Osteoblast (primary cell): Measurements from ENCODE around the gene DCAF17. TPM values are rescaled to one million over a fixed set of nuclear protein-coding genes. Genes with fewer than 3 reads are reported as not detected.
A peak's percentile ranks its signal among the peaks of the same experiment; 100 is the strongest.

Experiments
- DNase-seq: peaks from one replicate; pipeline ENCODE4 v3.0.0; 2011; ENCODE audit warnings: low spot score, mixed read lengths; ENCODE audit not compliant: insufficient read length; ENCODE audit errors: missing footprints
- H2AFZ ChIP-seq: 2 replicates; pipeline ENCODE4 v1.6.0; 2011; ENCODE audit warnings: mild to moderate bottlenecking, low read length
- H3K27ac ChIP-seq: 2 replicates; pipeline ENCODE4 v1.5.1; 2011; ENCODE audit warnings: mild to moderate bottlenecking, low read depth, low read length, moderate library complexity
- H3K27me3 ChIP-seq: 2 replicates; pipeline ENCODE4 v1.6.0; 2012; ENCODE audit warnings: mild to moderate bottlenecking, control low read depth, inconsistent platforms, low read length, moderate library complexity; ENCODE audit not compliant: insufficient read depth
- H3K36me3 ChIP-seq: 2 replicates; pipeline ENCODE4 v1.5.1; 2011; ENCODE audit warnings: mild to moderate bottlenecking, low read length, control low read depth, moderate library complexity; ENCODE audit not compliant: insufficient read depth
- H3K4me1 ChIP-seq: 2 replicates; pipeline ENCODE4 v1.5.1; 2011; ENCODE audit warnings: mild to moderate bottlenecking, low read length, control low read depth, moderate library complexity; ENCODE audit not compliant: insufficient read depth
- H3K4me2 ChIP-seq: 2 replicates; pipeline ENCODE4 v1.6.0; 2011; ENCODE audit warnings: mild to moderate bottlenecking, low read length; ENCODE audit not compliant: insufficient read depth
- H3K4me3 ChIP-seq: fragments of 200-600 bp; sonication (generic); 3 replicates; pipeline ENCODE4 v1.5.1; 2012; ENCODE audit warnings: mild to moderate bottlenecking, low read length, inconsistent platforms; ENCODE audit not compliant: insufficient read depth
- H3K79me2 ChIP-seq: 2 replicates; pipeline ENCODE4 v1.6.0; 2012; ENCODE audit warnings: mild to moderate bottlenecking, low read length, control low read depth, inconsistent platforms; ENCODE audit not compliant: insufficient read depth
- H3K9me3 ChIP-seq: 2 replicates; pipeline ENCODE4 v1.5.1; 2011; ENCODE audit warnings: low read depth, low read length, control low read depth
- H4K20me1 ChIP-seq: 2 replicates; pipeline ENCODE4 v1.6.0; 2012; ENCODE audit warnings: mild to moderate bottlenecking, low read length, control low read depth; ENCODE audit not compliant: insufficient read depth
- total RNA-seq: library from RNA; depleted of rRNA; stranded (reverse); fragments of >200 nt; gene quantifications from 2 replicates; pipeline ENCODE4 v1.2.3, GENCODE V29; 2012
- TF ChIP-seq, protein P1 (sequence below): IDR thresholded peaks from 2 replicates; pipeline ENCODE4 v1.5.1; 2011; ENCODE audit warnings: mild to moderate bottlenecking, low read depth, low read length, moderate library complexity; ENCODE audit errors: extremely low read depth

Gene DCAF17
- total RNA-seq: 32.6 and 37.7 TPM in 2 replicates

DNA sequence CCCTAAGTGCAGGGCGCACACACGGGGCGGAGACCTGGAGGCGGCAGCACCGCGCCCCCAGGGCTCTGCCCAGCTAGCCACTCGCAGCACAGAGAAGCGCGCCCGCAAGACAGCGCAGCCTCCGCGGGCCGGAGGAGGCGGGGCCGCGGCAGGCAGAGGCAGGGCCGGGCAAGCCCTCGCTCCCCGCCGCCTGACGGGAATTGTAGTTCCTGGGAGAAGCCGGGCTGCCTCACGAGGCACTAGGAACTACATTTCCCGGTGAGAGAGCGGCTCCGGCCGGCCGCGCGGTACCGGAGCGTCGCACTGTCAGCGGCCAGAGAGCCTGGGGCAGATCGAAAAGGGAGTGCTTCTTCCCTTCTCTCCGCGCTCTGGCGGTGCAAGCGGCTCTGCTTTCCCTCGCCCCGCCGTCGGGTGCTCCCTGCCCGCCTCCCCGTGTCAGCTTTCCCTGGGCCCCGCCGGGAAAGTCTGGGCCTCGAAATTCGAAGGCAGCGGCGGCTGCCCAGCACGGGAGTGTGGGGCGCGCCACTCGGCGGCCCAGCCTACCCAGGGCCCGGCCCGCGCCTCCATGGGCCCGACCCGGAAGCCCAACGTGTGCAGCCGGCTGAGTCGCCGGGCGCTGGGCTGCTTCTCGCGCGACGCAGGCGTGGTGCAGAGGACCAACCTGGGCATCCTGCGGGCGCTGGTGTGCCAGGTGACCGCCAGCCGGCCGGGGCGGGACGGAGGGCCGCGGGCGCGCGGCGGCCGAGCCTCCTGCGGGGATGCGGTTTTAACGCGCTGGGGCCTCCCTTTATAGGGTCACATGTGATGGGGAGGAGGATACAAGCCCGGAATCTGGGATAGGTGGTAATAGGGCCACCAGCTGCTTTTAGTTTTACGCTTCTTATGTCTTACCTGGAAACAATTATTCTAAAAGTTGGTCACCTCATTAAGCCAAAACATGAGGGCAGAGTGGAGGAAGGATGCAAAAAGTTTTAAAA is at the start of gene DCAF17:
DCAF17 (plus strand) TSS at position 214 of the 977 bp plus-strand sequence; CDS start at position 566, 352 bp downstream.
- peak within 1 kb of the TSS; percentile 99 for H3K4me2 ChIP-seq
- peak within 1 kb of the TSS; percentile 99 for H2AFZ ChIP-seq
- peaks cover 24% of the 10 kb centered on the region for H3K36me3 ChIP-seq
- H3K9me3 ChIP-seq: peaks cover 2% of the 10 kb centered on the region
- TF ChIP-seq, protein P1, sequence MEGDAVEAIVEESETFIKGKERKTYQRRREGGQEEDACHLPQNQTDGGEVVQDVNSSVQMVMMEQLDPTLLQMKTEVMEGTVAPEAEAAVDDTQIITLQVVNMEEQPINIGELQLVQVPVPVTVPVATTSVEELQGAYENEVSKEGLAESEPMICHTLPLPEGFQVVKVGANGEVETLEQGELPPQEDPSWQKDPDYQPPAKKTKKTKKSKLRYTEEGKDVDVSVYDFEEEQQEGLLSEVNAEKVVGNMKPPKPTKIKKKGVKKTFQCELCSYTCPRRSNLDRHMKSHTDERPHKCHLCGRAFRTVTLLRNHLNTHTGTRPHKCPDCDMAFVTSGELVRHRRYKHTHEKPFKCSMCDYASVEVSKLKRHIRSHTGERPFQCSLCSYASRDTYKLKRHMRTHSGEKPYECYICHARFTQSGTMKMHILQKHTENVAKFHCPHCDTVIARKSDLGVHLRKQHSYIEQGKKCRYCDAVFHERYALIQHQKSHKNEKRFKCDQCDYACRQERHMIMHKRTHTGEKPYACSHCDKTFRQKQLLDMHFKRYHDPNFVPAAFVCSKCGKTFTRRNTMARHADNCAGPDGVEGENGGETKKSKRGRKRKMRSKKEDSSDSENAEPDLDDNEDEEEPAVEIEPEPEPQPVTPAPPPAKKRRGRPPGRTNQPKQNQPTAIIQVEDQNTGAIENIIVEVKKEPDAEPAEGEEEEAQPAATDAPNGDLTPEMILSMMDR: no peak
- peaks cover 49% of the 10 kb centered on the region for H3K79me2 ChIP-seq
- no peaks in the 10 kb centered on the region for H4K20me1 ChIP-seq
- peak within 1 kb of the TSS; percentile 97 for H3K4me3 ChIP-seq
- peak; percentile 99 for DNase-seq
- H3K27me3 ChIP-seq: no peaks in the 10 kb centered on the region
- H3K27ac ChIP-seq: peak within 1 kb of the TSS; percentile 80
- H3K4me1 ChIP-seq: peaks cover 6% of the 10 kb centered on the region

DNA sequence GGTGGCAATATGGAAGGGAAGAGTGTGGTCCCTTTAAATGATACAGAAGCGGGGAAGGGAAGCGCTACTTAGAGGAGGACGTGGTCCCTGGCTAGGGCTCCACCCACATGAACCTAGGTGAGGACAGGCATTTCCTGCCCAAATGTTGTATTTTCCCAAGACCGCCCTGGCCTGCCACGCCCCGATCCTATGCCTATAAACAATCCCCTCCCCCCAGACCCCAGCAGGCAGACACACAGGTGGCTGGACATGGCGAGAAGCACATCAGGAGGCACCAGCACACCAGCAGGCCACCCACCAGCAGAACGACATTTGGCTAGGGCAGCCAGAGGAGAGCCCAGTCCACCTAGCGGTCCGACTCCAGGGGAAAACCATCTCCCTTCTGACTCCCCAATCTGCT is 47.4 kb upstream of the DCAF17 start:
- no peak for DNase-seq
- TF ChIP-seq, protein P1: no peak
- H3K4me1 ChIP-seq: peaks cover 17% of the 10 kb centered on the region
- H3K36me3 ChIP-seq: no peaks in the 10 kb centered on the region
- no peak overlapping the region for H3K4me3 ChIP-seq
- no peaks in the 10 kb centered on the region for H3K27me3 ChIP-seq
- no peak overlapping the region for H3K27ac ChIP-seq
- no peaks in the 10 kb centered on the region for H3K79me2 ChIP-seq
- no peaks in the 10 kb centered on the region for H3K9me3 ChIP-seq
- no peak overlapping the region for H2AFZ ChIP-seq
- no peak overlapping the region for H3K4me2 ChIP-seq
- H4K20me1 ChIP-seq: no peaks in the 10 kb centered on the region

DNA sequence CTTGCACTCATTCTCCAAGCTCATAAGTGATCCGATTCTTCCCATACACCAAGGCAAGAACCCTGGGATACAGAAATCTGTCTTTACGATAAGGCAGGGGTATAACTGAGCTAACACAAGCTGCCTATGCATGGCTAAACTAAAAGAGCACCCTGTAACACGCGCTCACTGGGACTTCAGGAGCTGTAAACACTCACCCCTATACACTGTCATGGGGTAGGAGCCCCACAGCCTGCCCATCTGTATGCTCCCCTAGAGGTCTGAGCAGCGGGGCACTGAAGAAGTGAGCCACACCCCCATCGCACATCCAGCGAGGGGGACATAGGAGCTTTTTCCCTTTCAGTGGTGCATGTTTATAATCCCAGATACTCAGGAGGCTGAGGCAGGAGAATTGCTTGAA is 47.0 kb upstream of the DCAF17 start:
- H3K9me3 ChIP-seq: no peaks in the 10 kb centered on the region
- H4K20me1 ChIP-seq: no peaks in the 10 kb centered on the region
- H3K79me2 ChIP-seq: no peaks in the 10 kb centered on the region
- DNase-seq: no peak
- no peaks in the 10 kb centered on the region for H3K27me3 ChIP-seq
- H3K4me3 ChIP-seq: no peak overlapping the region
- no peak overlapping the region for H3K27ac ChIP-seq
- TF ChIP-seq, protein P1: no peak
- H3K4me2 ChIP-seq: no peak overlapping the region
- H2AFZ ChIP-seq: no peak overlapping the region
- no peaks in the 10 kb centered on the region for H3K36me3 ChIP-seq
- H3K4me1 ChIP-seq: peaks cover 21% of the 10 kb centered on the region

GRCh38 chr2:171389325-171389724 is 44.7 kb upstream of the DCAF17 start:
- Histone ChIP-seq H3K27ac (no peak overlapping the region), H3K36me3 (no peaks in the 10 kb centered on the region), H3K4me1 (peaks cover 22% of the 10 kb centered on the region), H3K9me3 (no peaks in the 10 kb centered on the region), H3K27me3 (no peaks in the 10 kb centered on the region), H3K4me3 (no peak overlapping the region), H4K20me1 (no peaks in the 10 kb centered on the region), H3K79me2 (no peaks in the 10 kb centered on the region), H3K4me2 (no peak overlapping the region), H2AFZ (no peak overlapping the region)
- no peak for DNase-seq
- TF ChIP-seq, protein P1: no peak
